GM12878 (cell line): ENCODE data around the gene DENND1C.

Source experiments
- CEBPB ChIP-seq, 2 experiments: fragments of 150-350 bp in 1 of 2; IDR thresholded peaks; 2 replicates each; pipeline ENCODE4 v1.6.1; 2012 to 2014; ENCODE audit warnings: low read depth in 2 of 2, low read length in 2 of 2, borderline replicate concordance in 1 of 2, inconsistent platforms in 1 of 2
- CHD2 ChIP-seq: IDR thresholded peaks from 2 replicates; pipeline ENCODE4 v1.6.1; 2011; ENCODE audit warnings: low read depth, low read length, improper control_type of control experiment, borderline replicate concordance
- MXI1 ChIP-seq: fragments of 150-350 bp; IDR thresholded peaks from 2 replicates; pipeline ENCODE4 v1.6.1; 2011; ENCODE audit warnings: low read depth, mild to moderate bottlenecking, inconsistent platforms, low read length, improper control_type of control experiment
- NFYA ChIP-seq: IDR thresholded peaks from 2 replicates; pipeline ENCODE4 v1.6.1; 2011; ENCODE audit warnings: low read depth, mild to moderate bottlenecking, low read length, improper control_type of control experiment, borderline replicate concordance
- POLR2A ChIP-seq: IDR thresholded peaks from 2 replicates; pipeline ENCODE4 v1.6.1; 2011; ENCODE audit warnings: low read depth, mild to moderate bottlenecking, low read length

DNA sequence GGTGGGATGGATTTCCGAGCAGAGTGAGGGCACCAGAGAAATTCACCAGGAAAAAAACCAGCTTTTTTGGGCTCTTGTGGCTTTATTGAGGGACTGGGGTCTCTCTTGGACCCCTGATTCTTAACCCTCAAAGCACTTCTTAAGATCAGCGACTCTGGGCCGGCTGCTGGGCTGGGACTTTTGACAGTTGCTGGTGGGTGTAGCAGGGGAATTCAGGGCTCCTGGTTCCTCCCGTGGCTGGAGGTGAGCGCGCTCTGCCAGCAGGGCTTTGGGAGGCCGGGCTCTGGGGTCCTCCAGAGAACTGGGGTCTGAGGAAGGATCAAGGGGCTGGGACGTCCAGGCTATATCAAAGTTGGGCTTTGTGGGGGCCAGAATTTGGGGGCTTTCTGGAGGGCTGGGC lies 14.2 kb downstream of the DENND1C start:
- no peak for TF ChIP-seq MXI1
- TF ChIP-seq CHD2, result no peak
- no peak for TF ChIP-seq CEBPB (IDR thresholded peaks at IDR 0.05; ENCODE audit: borderline replicate concordance in 1 of 2, low read depth in 2 of 2, low read length in 2 of 2)
- no peak for TF ChIP-seq POLR2A
- no peak for TF ChIP-seq NFYA
